ENCODE data around the gene MYBBP1A. TPM values are rescaled to one million over a fixed set of nuclear protein-coding genes. Genes with fewer than 3 reads are reported as not detected.

Gene MYBBP1A
- total and polyA plus RNA-seq, 10 donors: 24.7 to 71.2 (median 51.5) TPM

DNA sequence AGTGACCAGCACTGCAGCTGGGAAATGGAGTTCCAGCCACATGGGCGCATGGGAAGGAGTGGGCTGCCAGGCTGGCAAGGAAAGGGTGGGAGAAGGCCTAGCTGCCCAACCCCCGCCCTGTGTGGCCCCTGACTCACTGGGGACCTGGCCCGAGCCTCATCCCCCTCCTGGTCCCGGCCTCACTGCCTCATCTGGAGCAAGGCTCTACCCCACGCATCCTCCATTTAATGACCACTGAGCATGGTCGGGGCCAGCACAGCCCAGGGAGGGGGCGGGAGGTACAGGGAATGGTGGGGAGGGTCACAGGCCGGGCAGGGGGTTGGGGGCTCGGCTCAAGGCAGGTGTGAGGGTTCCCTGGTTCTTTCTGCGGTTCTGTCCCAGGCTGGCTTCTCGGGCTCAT, 40.4 kb downstream of the MYBBP1A start:
- 86 to 99% (median 89%) methylated on average over 7 to 11 of the region's 11 CpGs for WGBS, 5 donors
- no peak overlapping the region for H3K4me3 ChIP-seq

DNA sequence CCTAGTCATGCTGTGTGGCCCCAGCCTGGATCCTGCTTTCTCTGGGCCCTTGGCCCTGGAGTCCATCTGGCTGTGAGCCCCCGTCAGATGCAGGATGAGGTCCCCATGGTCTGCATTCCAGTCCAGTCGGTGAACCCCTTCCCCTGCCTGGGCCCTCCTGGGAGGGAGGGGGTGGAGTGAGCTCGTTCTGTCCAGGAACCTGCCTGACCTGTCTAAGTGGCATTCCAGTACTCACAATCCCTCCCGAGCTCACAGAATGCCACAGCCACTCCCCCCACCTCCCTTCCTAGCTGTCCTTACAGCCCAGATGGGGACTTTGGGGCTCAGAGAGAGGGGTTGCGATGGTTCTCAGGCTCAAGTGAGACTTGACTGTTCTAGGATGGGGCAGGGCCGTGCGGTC, 41.0 kb downstream of the MYBBP1A start:
- peak; percentile 67 for DNase-seq
- TF ChIP-seq POLR2AphosphoS5 (IDR thresholded peaks at IDR 0.05): no peak
- TF ChIP-seq POLR2A (IDR thresholded peaks at IDR 0.05): no peak
- TF ChIP-seq, protein P1, sequence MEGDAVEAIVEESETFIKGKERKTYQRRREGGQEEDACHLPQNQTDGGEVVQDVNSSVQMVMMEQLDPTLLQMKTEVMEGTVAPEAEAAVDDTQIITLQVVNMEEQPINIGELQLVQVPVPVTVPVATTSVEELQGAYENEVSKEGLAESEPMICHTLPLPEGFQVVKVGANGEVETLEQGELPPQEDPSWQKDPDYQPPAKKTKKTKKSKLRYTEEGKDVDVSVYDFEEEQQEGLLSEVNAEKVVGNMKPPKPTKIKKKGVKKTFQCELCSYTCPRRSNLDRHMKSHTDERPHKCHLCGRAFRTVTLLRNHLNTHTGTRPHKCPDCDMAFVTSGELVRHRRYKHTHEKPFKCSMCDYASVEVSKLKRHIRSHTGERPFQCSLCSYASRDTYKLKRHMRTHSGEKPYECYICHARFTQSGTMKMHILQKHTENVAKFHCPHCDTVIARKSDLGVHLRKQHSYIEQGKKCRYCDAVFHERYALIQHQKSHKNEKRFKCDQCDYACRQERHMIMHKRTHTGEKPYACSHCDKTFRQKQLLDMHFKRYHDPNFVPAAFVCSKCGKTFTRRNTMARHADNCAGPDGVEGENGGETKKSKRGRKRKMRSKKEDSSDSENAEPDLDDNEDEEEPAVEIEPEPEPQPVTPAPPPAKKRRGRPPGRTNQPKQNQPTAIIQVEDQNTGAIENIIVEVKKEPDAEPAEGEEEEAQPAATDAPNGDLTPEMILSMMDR (IDR thresholded peaks at IDR 0.05 in 8 of 11, conservative IDR thresholded peaks at IDR 0.05 in 3 of 11): no peak
- Histone ChIP-seq H3K36me3 (no peaks in the 10 kb centered on the region), H3K27ac (peak overlapping the region in 5 of 8 donors; percentile 22 to 59 (median 44)), H3K27me3 (replicated peaks in 1 of 7) (peaks cover 0 to 6% (median 0%) of the 10 kb centered on the region in 7 donors), H3K4me3 (no peak overlapping the region), H3K4me1 (peaks cover 24 to 67% (median 46%) of the 10 kb centered on the region in 6 donors), H3K9me3 (no peaks in the 10 kb centered on the region)
- intact Hi-C loops (cut with DNase I; ENCODE audit: low total_unique reads): no loop called here
- 79 to 91% (median 86%) methylated on average over 6 to 7 of the region's 7 CpGs for WGBS, 5 donors

More for the DNA sequence above, 40.4 kb downstream of the MYBBP1A start:
- TF ChIP-seq POLR2A (IDR thresholded peaks at IDR 0.05): no peak
- TF ChIP-seq POLR2AphosphoS5 (IDR thresholded peaks at IDR 0.05): no peak
- TF ChIP-seq, protein P1 (IDR thresholded peaks at IDR 0.05 in 8 of 11, conservative IDR thresholded peaks at IDR 0.05 in 3 of 11): no peak
- Histone ChIP-seq H3K27ac (peak overlapping the region in 2 of 8 donors; percentile 53 to 59), H3K36me3 (no peaks in the 10 kb centered on the region), H3K4me1 (peaks cover 19 to 66% (median 43%) of the 10 kb centered on the region in 6 donors), H3K27me3 (replicated peaks in 1 of 7) (peaks cover 0 to 1% (median 0%) of the 10 kb centered on the region in 7 donors), H3K9me3 (no peaks in the 10 kb centered on the region)
- DNase-seq: no peak
- intact Hi-C loops (cut with DNase I; ENCODE audit: low total_unique reads): no loop called here

DNA sequence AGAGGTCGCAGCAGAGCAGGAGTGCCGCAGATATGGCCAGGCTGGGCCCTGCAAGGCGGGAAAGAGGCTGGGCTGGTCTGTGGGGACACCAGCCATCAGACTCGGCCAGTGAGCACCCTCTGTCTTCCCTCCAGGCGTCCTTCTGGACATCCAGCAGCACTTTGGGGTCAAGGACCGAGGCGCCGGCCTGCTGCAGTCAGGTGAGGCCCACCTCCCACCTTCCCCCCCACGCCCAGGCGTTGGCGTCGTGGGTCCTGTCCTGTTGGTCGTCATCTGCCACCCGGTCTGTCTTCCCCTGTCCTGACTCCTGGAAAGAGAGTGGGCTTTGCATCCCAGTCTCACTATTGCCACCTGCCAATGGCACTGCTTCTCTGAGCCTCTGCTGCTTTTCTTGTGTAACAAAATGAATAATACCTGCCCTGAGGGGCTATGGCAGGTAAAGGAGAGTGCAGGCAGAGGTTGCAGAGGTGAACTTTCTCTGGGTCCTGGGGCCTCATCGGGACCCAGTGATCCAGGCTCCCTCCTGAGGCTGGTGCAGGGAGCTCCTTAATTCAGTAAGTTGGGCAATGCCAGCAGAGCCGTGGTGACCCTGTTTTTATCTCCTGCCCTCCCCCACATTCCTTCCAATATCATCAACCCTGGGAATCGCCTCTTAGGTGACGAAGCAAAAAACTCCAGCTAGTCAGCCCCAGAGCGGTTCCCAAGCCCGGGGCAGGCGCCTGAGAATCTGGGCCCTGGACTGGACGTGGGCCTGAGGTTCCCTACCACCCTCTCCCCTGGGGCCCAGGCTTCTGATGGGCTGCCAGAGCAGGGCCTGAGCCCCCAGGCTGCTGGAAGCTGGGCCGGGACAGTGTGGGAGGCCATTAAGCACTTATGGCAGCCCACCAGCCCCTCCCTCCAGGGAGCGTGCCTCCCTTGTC, 41.8 kb downstream of the MYBBP1A start:
- no peaks in the 10 kb centered on the region for H3K9me3 ChIP-seq
- peak overlapping the region in 5 of 8 donors; percentile 22 to 83 (median 44) for H3K27ac ChIP-seq
- H3K27me3 ChIP-seq (replicated peaks in 1 of 7): peaks cover 0 to 13% (median 0%) of the 10 kb centered on the region in 7 donors
- H3K36me3 ChIP-seq: no peaks in the 10 kb centered on the region
- WGBS, 5 donors: 74 to 88% (median 81%) methylated on average over 19 to 24 of the region's 24 CpGs
- no peak for DNase-seq
- no peak overlapping the region for H3K4me3 ChIP-seq
- TF ChIP-seq POLR2A (IDR thresholded peaks at IDR 0.05) (no peak), POLR2AphosphoS5 (IDR thresholded peaks at IDR 0.05) (no peak)
- TF ChIP-seq, protein P1 (IDR thresholded peaks at IDR 0.05 in 8 of 11, conservative IDR thresholded peaks at IDR 0.05 in 3 of 11): no peak
- intact Hi-C loops (cut with DNase I; ENCODE audit: low total_unique reads): no loop called here
- peaks cover 22 to 67% (median 48%) of the 10 kb centered on the region in 6 donors for H3K4me1 ChIP-seq
